GM12872 (cell line): ENCODE results near the gene ADAMTSL1.

ENCODE experiments used
- CTCF ChIP-seq: IDR thresholded peaks from 3 replicates; pipeline ENCODE4 v1.5.1; 2011; ENCODE audit warnings: low read depth, mild to moderate bottlenecking, low read length, moderate library complexity; ENCODE audit not compliant: insufficient read depth

The ADAMTSL1 gene

GRCh38 chr9:18531136-18532065 lies 57.4 kb downstream of the ADAMTSL1 start:
- TF ChIP-seq CTCF: no peak

- no peak for TF ChIP-seq CTCF
These were observed 60.7 kb downstream of the ADAMTSL1 start for GRCh38 chr9:18534611-18535010.

DNA sequence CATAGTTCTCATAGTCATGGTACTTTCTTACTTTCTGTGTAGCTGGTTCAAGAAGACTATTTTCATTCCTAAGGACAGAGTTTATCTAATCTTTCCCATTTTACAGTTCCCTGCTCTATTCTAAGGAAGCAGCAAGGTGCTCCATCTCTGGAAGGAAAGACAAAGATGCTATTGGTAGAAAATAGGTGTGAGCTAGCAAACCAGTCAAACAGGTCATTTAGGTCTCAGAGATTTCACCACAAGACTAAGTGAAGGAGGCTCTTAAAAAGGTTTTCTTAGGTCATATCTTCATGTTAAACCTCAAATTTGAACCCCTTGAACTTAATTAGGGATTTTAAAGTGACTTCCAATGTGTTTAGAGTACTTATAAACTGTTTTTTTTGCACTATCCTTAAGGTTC lies 62.6 kb downstream of the ADAMTSL1 start:
- no peak for TF ChIP-seq CTCF

GRCh38 chr9:18539203-18539693 lies 65.3 kb downstream of the ADAMTSL1 start:
- no peak for TF ChIP-seq CTCF

GRCh38 chr9:18542837-18543405 lies 69.0 kb downstream of the ADAMTSL1 start:
- no peak for TF ChIP-seq CTCF

DNA sequence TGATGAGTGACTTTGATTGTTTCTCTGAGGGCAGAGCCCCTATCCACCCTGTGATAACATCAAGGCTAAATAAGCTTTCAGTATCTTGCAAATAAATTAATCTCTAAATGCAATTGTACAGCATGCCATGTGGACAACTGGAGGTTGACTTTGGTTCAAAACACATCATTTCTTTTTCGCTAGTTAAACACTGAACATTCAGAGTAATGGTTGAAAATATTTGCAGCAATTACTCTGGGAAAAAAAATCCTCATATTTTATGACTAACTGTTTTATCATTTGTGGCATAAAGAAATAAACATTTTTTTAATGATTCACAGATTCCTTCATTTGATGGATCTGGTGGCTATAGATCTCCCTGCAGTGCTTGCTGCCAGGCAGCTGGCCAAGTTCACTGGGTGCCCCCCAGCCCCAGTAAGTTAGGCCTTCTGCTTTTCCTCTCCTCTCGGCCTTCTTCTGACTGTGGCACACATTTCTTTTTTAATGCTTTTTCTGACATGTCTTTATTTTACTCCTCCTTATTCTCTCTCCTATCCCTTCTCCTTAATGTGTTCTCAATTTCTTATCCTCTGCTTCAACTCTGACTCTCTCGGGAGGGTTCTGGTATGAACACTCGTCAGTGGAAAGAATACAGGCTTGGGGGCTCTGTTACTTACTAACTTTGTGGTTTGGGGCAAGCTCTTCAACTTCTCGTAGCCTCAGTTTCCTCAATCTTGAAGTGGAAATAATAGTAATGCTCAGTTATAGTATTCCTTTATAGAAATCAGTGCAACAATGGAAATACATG lies 69.6 kb downstream of the ADAMTSL1 start:
- TF ChIP-seq CTCF: no peak

DNA sequence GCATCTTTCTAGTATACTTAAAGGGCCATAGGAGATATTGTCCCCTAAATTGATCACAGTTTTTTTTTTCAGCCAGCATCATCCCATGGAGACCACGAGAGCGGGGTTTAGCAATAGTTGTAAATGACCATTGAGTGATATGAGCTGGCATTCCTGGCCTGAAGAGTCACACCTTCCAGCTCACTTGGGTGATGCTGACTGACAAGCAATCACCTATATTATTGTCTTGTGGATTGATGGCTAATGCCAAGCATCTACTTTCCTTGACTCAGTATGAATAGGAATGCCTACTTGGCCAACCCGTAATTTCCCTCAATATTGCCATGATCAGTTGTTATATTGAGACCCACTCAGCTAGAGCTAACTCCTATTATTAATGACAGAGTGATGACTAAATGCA lies 70.5 kb downstream of the ADAMTSL1 start:
- TF ChIP-seq CTCF: no peak
